ENCODE results near the gene CLN3. TPM values are rescaled to one million over a fixed set of nuclear protein-coding genes. Genes with fewer than 3 reads are reported as not detected.

Gene CLN3
- polyA plus RNA-seq, 2 of the 4 experiments (the other 2 are of a cell fraction) = 17.4 to 21.5 TPM

- H3K4me1 ChIP-seq = peaks cover 25% of the 10 kb centered on the region; the same call in 2 of the 3 replicates
- no peak overlapping the region for H3K4me3 ChIP-seq
- POLR2A ChIA-PET = no interaction called here
- DNase-seq (ENCODE audit: low read depth in 1 of 2, low spot score in 1 of 2) (no peak), FAIRE-seq (no peak), ATAC-seq (no peak)
- no peak overlapping the region for H3K4me2 ChIP-seq
- WGBS (ENCODE audit: missing lambda C conversion rate) = 84% methylated on average over 5 of the region's 5 CpGs
- TF ChIP-seq KDM5A (IDR thresholded peaks at IDR 0.05) (no peak), FOSL2 (IDR thresholded peaks at IDR 0.05) (no peak), FOSL2 (CRISPR knock-in tag; IDR thresholded peaks at IDR 0.05) (no peak), TFCP2L1 (CRISPR knock-in tag; IDR thresholded peaks at IDR 0.05) (no peak), ZC3H11A (IDR thresholded peaks at IDR 0.05) (no peak), KDM1A (IDR thresholded peaks at IDR 0.05; ENCODE audit: low read depth) (no peak), SMC3 (IDR thresholded peaks at IDR 0.05) (no peak), E2F6 (IDR thresholded peaks at IDR 0.05; ENCODE audit: borderline replicate concordance, low read depth) (no peak), CBX2 (IDR thresholded peaks at IDR 0.05; ENCODE audit: borderline replicate concordance, low read depth) (no peak), CBX8 (IDR thresholded peaks at IDR 0.05) (no peak), EHMT2 (IDR thresholded peaks at IDR 0.05; ENCODE audit: low read depth) (no peak), CHD2 (IDR thresholded peaks at IDR 0.05; ENCODE audit: low read length, partially characterized antibody) (no peak), CHD4 (IDR thresholded peaks at IDR 0.05; ENCODE audit: borderline replicate concordance) (no peak), TP53 (CRISPR knock-in tag; IDR thresholded peaks at IDR 0.05) (no peak), MAZ (IDR thresholded peaks at IDR 0.05; ENCODE audit: borderline replicate concordance, low read depth, low read length) (no peak)
- TF ChIP-seq, protein P1, sequence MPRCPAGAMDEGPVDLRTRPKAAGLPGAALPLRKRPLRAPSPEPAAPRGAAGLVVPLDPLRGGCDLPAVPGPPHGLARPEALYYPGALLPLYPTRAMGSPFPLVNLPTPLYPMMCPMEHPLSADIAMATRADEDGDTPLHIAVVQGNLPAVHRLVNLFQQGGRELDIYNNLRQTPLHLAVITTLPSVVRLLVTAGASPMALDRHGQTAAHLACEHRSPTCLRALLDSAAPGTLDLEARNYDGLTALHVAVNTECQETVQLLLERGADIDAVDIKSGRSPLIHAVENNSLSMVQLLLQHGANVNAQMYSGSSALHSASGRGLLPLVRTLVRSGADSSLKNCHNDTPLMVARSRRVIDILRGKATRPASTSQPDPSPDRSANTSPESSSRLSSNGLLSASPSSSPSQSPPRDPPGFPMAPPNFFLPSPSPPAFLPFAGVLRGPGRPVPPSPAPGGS (IDR thresholded peaks at IDR 0.05) = no peak
- TF ChIP-seq, protein P2, sequence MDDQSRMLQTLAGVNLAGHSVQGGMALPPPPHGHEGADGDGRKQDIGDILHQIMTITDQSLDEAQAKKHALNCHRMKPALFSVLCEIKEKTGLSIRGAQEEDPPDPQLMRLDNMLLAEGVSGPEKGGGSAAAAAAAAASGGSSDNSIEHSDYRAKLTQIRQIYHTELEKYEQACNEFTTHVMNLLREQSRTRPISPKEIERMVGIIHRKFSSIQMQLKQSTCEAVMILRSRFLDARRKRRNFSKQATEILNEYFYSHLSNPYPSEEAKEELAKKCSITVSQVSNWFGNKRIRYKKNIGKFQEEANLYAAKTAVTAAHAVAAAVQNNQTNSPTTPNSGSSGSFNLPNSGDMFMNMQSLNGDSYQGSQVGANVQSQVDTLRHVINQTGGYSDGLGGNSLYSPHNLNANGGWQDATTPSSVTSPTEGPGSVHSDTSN (IDR thresholded peaks at IDR 0.05) = no peak
- TF ChIP-seq, protein P3, sequence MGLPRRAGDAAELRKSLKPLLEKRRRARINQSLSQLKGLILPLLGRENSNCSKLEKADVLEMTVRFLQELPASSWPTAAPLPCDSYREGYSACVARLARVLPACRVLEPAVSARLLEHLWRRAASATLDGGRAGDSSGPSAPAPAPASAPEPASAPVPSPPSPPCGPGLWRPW (IDR thresholded peaks at IDR 0.05) = no peak
- CTCF ChIA-PET = interaction anchor here (1.1 to 1.6 kb wide), 3 partner anchors 20 to 211 kb away, joined by 3 to 5 read pairs (median 4); no protein-coding TSS in a partner anchor
- H3K27ac ChIP-seq = no peak overlapping the region
- H3K9me3 ChIP-seq = no peaks in the 10 kb centered on the region
Measured at GRCh38 chr16:28528463-28528867, 36.6 kb upstream of the CLN3 start.

- DNase-seq (ENCODE audit: low read depth in 1 of 2, low spot score in 1 of 2) (no peak), ATAC-seq (no peak), FAIRE-seq (no peak)
- ChIA-PET POLR2A (no interaction called here), CTCF (interaction anchor here (0.6 kb wide), 1 partner anchor 35 kb away, joined by 3 read pairs; no protein-coding TSS in a partner anchor)
- Histone ChIP-seq H3K4me3 (no peak overlapping the region), H3K4me2 (no peak overlapping the region), H3K27ac (no peak overlapping the region; a peak in 1 of 6 replicates), H3K9me3 (no peaks in the 10 kb centered on the region), H3K4me1 (peaks cover 22% of the 10 kb centered on the region; the same call in 2 of the 3 replicates)
- TF ChIP-seq HEYL (CRISPR knock-in tag; IDR thresholded peaks at IDR 0.05) = no peak
- TF ChIP-seq HOXB13 (CRISPR knock-in tag; IDR thresholded peaks at IDR 0.05; ENCODE audit: low read depth) = no peak
- TF ChIP-seq, protein P4, sequence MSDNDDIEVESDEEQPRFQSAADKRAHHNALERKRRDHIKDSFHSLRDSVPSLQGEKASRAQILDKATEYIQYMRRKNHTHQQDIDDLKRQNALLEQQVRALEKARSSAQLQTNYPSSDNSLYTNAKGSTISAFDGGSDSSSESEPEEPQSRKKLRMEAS (IDR thresholded peaks at IDR 0.05) = no peak
- TF ChIP-seq FOSB (CRISPR knock-in tag; IDR thresholded peaks at IDR 0.05) = no peak
- no peak for TF ChIP-seq KDM5A (IDR thresholded peaks at IDR 0.05)
- TF ChIP-seq PHF8 (IDR thresholded peaks at IDR 0.05; ENCODE audit: borderline replicate concordance, low read depth) = no peak
- no peak for TF ChIP-seq HDAC2 (IDR thresholded peaks at IDR 0.05)
- TF ChIP-seq NPAS2 (CRISPR knock-in tag; IDR thresholded peaks at IDR 0.05; ENCODE audit: borderline replicate concordance) = no peak
- no peak for TF ChIP-seq CTCF (IDR thresholded peaks at IDR 0.05)
- TF ChIP-seq E2F6 (IDR thresholded peaks at IDR 0.05; ENCODE audit: borderline replicate concordance, low read depth) = no peak
- no peak for TF ChIP-seq SREBF2 (IDR thresholded peaks at IDR 0.05)
- no peak for TF ChIP-seq ATOH8 (CRISPR knock-in tag; IDR thresholded peaks at IDR 0.05; ENCODE audit: low read depth)
- TF ChIP-seq FOXS1 (CRISPR knock-in tag; IDR thresholded peaks at IDR 0.05) = no peak
- no peak for TF ChIP-seq RAD21 (conservative IDR thresholded peaks at IDR 0.05 in 1 of 2, IDR thresholded peaks at IDR 0.05 in 1 of 2)
- TF ChIP-seq CHD2 (IDR thresholded peaks at IDR 0.05; ENCODE audit: low read length, partially characterized antibody) = no peak
- TF ChIP-seq, protein P3 (IDR thresholded peaks at IDR 0.05) = no peak
- WGBS (ENCODE audit: missing lambda C conversion rate) = 87% methylated on average over 5 of the region's 5 CpGs
Measured at GRCh38 chr16:28527985-28528384, 36.1 kb upstream of the CLN3 start.
